HepG2 (cell line): Measurements from ENCODE around the gene NME7. TPM values are rescaled to one million over a fixed set of nuclear protein-coding genes. Genes with fewer than 3 reads are reported as not detected.
A peak's percentile ranks its signal among the peaks of the same experiment; 100 is the strongest.

Experiments used
- ASH2L ChIP-seq: fragments of 300-600, 200-600 bp; sonication (generic); IDR thresholded peaks from 2 replicates; pipeline ENCODE4 v1.7.0; 2017; ENCODE audit warnings: low read depth, mild to moderate bottlenecking, moderate library complexity, mixed read lengths, low read length; ENCODE audit not compliant: insufficient read length
- ATAD3A ChIP-seq: sonication (generic); formaldehyde crosslinking; IDR thresholded peaks from 2 replicates; pipeline ENCODE4 v1.4.0; 2020; ENCODE audit warnings: missing genetic modification reagents
- EEA1 ChIP-seq: sonication (generic); formaldehyde crosslinking; IDR thresholded peaks from 2 replicates; pipeline ENCODE4 v1.5.1; 2020; ENCODE audit warnings: mild to moderate bottlenecking, missing genetic modification reagents, borderline replicate concordance
- ELF3 ChIP-seq: IDR thresholded peaks from 2 replicates; pipeline ENCODE4 v1.6.1; 2016; ENCODE audit warnings: missing genetic modification reagents, missing compliant biosample characterization
- ELF4 ChIP-seq: sonication (generic); formaldehyde crosslinking; IDR thresholded peaks from 2 replicates; pipeline ENCODE4 v1.5.0; 2020; ENCODE audit warnings: missing genetic modification reagents, mild to moderate bottlenecking, moderate library complexity, borderline replicate concordance
- HNRNPK ChIP-seq: fragments of 200-400 bp; formaldehyde crosslinking; IDR thresholded peaks from 2 replicates; pipeline ENCODE4 v1.6.1; 2018; ENCODE audit warnings: low read length, low read depth, moderate library complexity, mild to moderate bottlenecking; ENCODE audit not compliant: poor library complexity, severe bottlenecking
- HOXD1 ChIP-seq: sonication (generic); formaldehyde crosslinking; IDR thresholded peaks from 2 replicates; pipeline ENCODE4 v1.5.0; 2020; ENCODE audit warnings: missing genetic modification reagents
- KDM5B ChIP-seq: sonication (generic); formaldehyde crosslinking; IDR thresholded peaks from 2 replicates; pipeline ENCODE4 v1.4.0; 2020; ENCODE audit warnings: missing genetic modification reagents, mild to moderate bottlenecking, borderline replicate concordance
- MEIS1 ChIP-seq: sonication (generic); formaldehyde crosslinking; IDR thresholded peaks from 2 replicates; pipeline ENCODE4 v1.9.0; 2021; ENCODE audit warnings: mild to moderate bottlenecking, missing genetic modification reagents, moderate library complexity, borderline replicate concordance
- NCOA1 ChIP-seq: sonication (generic); formaldehyde crosslinking; IDR thresholded peaks from 2 replicates; pipeline ENCODE4 v1.9.0; 2021; ENCODE audit warnings: missing genetic modification reagents
- RAD51 ChIP-seq: fragments of 450-650 bp; IDR thresholded peaks from 2 replicates; pipeline ENCODE4 v1.6.1; 2016; ENCODE audit warnings: borderline replicate concordance
- ZFY ChIP-seq: sonication (generic); formaldehyde crosslinking; IDR thresholded peaks from 2 replicates; pipeline ENCODE4 v1.4.0; 2020; ENCODE audit warnings: missing genetic modification reagents
- ZFYVE20 ChIP-seq: sonication (generic); formaldehyde crosslinking; IDR thresholded peaks from 2 replicates; pipeline ENCODE4 v1.8.0; 2023; ENCODE audit warnings: low read depth, mild to moderate bottlenecking, moderate library complexity, missing genetic modification reagents, borderline replicate concordance
- ZNF451 ChIP-seq: sonication (generic); formaldehyde crosslinking; IDR thresholded peaks from 2 replicates; pipeline ENCODE4 v1.5.0; 2020; ENCODE audit warnings: mild to moderate bottlenecking, missing genetic modification reagents
- ZNF550 ChIP-seq: sonication (generic); formaldehyde crosslinking; IDR thresholded peaks from 2 replicates; pipeline ENCODE4 v1.4.0; 2020; ENCODE audit warnings: mild to moderate bottlenecking, missing genetic modification reagents, borderline replicate concordance
- ZNF724P ChIP-seq: sonication (generic); formaldehyde crosslinking; IDR thresholded peaks from 2 replicates; pipeline ENCODE4 v1.8.0; 2022; ENCODE audit warnings: missing genetic modification reagents, borderline replicate concordance
- polyA plus RNA-seq, 8 experiments: library from polyadenylated mRNA; depleted of rRNA in 3 of 8; stranded (reverse) in 7 of 8; unstranded in 1 of 8; fragments of >200 nt; fragmentation: Illumina TruSeq in 4 of 8; extraction: Trizol in 4 of 8; gene quantifications; 2 replicates each; pipeline versions ENCODE4 v1.2.1 to v1.2.3, GENCODE V29; 2011 to 2016; ENCODE audit warnings: low read depth in 4 of 8, missing spikeins in 1 of 8, mixed read lengths in 1 of 8; ENCODE audit not compliant: insufficient read depth in 1 of 8
- total RNA-seq, 5 experiments: library from RNA; depleted of rRNA; stranded (reverse); fragments of >200 nt; fragmentation: Illumina TruSeq; extraction: Trizol; gene quantifications; 2 replicates each; pipeline ENCODE4 v1.2.3, GENCODE V29; 2016; ENCODE audit warnings: low read depth in 1 of 5
- TF ChIP-seq, protein P1 (sequence below): sonication (generic); formaldehyde crosslinking; IDR thresholded peaks from 2 replicates; pipeline ENCODE4 v1.5.0; 2020; ENCODE audit warnings: missing genetic modification reagents
- TF ChIP-seq, protein P2 (sequence below): sonication (generic); formaldehyde crosslinking; IDR thresholded peaks from 2 replicates; pipeline ENCODE4 v1.5.1; 2020; ENCODE audit warnings: mild to moderate bottlenecking, moderate library complexity, missing genetic modification reagents
- TF ChIP-seq, protein P3 (sequence below): sonication (generic); formaldehyde crosslinking; conservative IDR thresholded peaks from 2 replicates; pipeline ENCODE4 v1.4.0; 2020; ENCODE audit warnings: missing genetic modification reagents
- TF ChIP-seq, protein P4 (sequence below): sonication (generic); formaldehyde crosslinking; IDR thresholded peaks from 2 replicates; pipeline ENCODE4 v1.8.0; 2022; ENCODE audit warnings: low read depth, missing genetic modification reagents
- TF ChIP-seq, protein P5 (sequence below): IDR thresholded peaks from 2 replicates; pipeline ENCODE4 v1.6.1; 2016; ENCODE audit warnings: missing compliant biosample characterization, missing genetic modification reagents, borderline replicate concordance

Gene NME7
- total and polyA plus RNA-seq, 2 of the 13 experiments (the other 11 are each of a cell fraction or from before 2014, with no cell fraction given), result 9.4 to 22.5 TPM

DNA sequence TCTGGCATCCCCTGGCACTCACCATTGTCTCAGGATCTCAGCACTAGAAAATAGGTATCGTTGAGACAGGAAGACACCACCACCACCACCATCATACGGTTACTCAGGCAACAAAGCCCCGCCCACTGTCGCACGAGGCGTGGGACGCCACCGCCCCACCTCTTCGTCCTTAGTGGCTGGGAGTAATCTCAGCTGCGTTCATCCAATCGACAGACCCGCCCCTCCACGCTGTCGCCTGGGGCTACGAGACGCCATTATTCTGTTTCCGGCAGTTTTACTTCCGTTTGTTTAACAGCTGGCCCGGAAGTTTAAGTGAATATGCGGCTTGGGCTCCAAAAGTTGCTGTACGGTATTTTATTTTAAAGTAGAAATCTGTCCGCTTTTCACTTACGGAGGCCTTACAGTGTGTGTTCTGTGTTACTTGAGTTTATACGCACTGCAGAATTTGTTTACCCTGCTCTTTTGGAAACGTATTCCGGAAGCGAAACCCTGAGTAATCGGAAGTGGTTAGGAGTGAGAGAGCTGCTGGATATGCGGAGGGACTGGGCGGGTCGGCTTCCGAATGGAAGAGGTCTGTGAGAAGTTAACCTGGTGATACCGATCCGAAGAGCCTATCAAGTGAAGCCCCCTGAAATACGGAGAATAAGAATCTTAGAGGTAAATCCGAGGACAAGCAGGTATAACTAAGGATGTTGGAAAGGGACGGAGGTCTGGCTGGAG is at the start of gene NME7, which contains the start of gene BLZF1 (continued):
- TF ChIP-seq KDM5B (CRISPR knock-in tag) (no peak), ZNF550 (CRISPR knock-in tag) (no peak), ASH2L (peak; percentile 94), ZFYVE20 (CRISPR knock-in tag) (no peak), ZNF451 (no peak), ELF3 (CRISPR knock-in tag) (peak; percentile 55), ZNF724P (no peak; the same call in 1 of the 2 replicates), MEIS1 (CRISPR knock-in tag) (no peak), ELF4 (CRISPR knock-in tag) (peak; percentile 32; the same call in 1 of the 2 replicates), HOXD1 (CRISPR knock-in tag) (no peak), EEA1 (no peak), NCOA1 (no peak), HNRNPK (no peak), ATAD3A (CRISPR knock-in tag) (no peak), ZFY (CRISPR knock-in tag) (no peak), RAD51 (no peak)
- TF ChIP-seq, protein P1, sequence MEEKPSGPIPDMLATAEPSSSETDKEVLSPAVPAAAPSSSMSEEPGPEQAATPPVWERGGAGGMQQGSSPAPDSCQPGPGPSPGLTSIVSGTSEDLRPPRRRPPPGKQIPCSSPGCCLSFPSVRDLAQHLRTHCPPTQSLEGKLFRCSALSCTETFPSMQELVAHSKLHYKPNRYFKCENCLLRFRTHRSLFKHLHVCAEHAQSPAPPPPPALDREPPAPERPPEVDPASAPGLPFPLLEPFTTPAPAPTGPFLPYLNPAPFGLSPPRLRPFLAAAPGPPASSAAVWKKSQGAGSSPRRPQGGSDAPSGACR, result no peak
- TF ChIP-seq, protein P2, sequence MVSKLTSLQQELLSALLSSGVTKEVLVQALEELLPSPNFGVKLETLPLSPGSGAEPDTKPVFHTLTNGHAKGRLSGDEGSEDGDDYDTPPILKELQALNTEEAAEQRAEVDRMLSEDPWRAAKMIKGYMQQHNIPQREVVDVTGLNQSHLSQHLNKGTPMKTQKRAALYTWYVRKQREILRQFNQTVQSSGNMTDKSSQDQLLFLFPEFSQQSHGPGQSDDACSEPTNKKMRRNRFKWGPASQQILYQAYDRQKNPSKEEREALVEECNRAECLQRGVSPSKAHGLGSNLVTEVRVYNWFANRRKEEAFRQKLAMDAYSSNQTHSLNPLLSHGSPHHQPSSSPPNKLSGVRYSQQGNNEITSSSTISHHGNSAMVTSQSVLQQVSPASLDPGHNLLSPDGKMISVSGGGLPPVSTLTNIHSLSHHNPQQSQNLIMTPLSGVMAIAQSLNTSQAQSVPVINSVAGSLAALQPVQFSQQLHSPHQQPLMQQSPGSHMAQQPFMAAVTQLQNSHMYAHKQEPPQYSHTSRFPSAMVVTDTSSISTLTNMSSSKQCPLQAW (CRISPR knock-in tag), result peak; percentile 75; the same call in 1 of the 2 replicates
- TF ChIP-seq, protein P3, sequence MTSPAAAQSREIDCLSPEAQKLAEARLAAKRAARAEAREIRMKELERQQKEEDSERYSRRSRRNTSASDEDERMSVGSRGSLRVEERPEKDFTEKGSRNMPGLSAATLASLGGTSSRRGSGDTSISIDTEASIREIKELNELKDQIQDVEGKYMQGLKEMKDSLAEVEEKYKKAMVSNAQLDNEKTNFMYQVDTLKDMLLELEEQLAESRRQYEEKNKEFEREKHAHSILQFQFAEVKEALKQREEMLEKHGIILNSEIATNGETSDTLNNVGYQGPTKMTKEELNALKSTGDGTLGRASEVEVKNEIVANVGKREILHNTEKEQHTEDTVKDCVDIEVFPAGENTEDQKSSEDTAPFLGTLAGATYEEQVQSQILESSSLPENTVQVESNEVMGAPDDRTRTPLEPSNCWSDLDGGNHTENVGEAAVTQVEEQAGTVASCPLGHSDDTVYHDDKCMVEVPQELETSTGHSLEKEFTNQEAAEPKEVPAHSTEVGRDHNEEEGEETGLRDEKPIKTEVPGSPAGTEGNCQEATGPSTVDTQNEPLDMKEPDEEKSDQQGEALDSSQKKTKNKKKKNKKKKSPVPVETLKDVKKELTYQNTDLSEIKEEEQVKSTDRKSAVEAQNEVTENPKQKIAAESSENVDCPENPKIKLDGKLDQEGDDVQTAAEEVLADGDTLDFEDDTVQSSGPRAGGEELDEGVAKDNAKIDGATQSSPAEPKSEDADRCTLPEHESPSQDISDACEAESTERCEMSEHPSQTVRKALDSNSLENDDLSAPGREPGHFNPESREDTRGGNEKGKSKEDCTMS (CRISPR knock-in tag), result no peak
- TF ChIP-seq, protein P4, sequence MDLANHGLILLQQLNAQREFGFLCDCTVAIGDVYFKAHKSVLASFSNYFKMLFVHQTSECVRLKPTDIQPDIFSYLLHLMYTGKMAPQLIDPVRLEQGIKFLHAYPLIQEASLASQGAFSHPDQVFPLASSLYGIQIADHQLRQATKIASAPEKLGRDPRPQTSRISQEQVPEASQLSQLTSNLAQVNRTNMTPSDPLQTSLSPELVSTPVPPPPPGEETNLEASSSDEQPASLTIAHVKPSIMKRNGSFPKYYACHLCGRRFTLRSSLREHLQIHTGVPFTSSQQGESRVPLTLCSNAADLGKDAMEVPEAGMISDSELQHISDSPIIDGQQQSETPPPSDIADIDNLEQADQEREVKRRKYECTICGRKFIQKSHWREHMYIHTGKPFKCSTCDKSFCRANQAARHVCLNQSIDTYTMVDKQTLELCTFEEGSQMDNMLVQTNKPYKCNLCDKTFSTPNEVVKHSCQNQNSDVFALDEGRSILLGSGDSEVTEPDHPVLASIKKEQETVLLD (CRISPR knock-in tag), result no peak
- TF ChIP-seq, protein P5, sequence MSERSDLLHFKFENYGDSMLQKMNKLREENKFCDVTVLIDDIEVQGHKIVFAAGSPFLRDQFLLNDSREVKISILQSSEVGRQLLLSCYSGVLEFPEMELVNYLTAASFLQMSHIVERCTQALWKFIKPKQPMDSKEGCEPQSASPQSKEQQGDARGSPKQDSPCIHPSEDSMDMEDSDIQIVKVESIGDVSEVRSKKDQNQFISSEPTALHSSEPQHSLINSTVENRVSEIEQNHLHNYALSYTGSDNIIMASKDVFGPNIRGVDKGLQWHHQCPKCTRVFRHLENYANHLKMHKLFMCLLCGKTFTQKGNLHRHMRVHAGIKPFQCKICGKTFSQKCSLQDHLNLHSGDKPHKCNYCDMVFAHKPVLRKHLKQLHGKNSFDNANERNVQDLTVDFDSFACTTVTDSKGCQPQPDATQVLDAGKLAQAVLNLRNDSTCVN, result no peak
